Measurements from ENCODE around the gene NIPAL4. TPM values are rescaled to one million over a fixed set of nuclear protein-coding genes. Genes with fewer than 3 reads are reported as not detected.

NIPAL4 gene
- total RNA-seq, result 0.23 TPM

GRCh38 chr5:157459715-157460599, at the start of gene NIPAL4:
NIPAL4 (plus strand) TSS chr5:157460213; CDS start chr5:157460321, 108 bp downstream.

Other genes with a start within 250 kb of the NIPAL4 start
- 123 TPM for gene CYFIP2, start 194.1 kb upstream of the NIPAL4 start, total RNA-seq
- 16.8 TPM for gene ADAM19, start 115.6 kb downstream of the NIPAL4 start, total RNA-seq
- gene SOX30, start 192.2 kb downstream of the NIPAL4 start, total RNA-seq, result not detected
- gene C5orf52, start 211.3 kb downstream of the NIPAL4 start, total RNA-seq, result not detected

Data from diencephalon (tissue), 1 donor.